Body of pancreas (tissue), 4 donors: ENCODE measurements around the gene ATG2A.

Experiments used
- POLR2A ChIP-seq, 3 donors: fragments of 450-650 bp; IDR thresholded peaks; one replicate each; pipeline ENCODE4 v1.6.1; 2016; ENCODE audit warnings: antibody characterized with exemption in 3 of 3, mild to moderate bottlenecking in 2 of 3
- TF ChIP-seq, protein P1 (sequence below), 7 experiments: fragments of 450-650 bp in 4 of 7; fragments of 200-600 bp in 3 of 7; sonication (generic) in 3 of 7; IDR thresholded peaks; one replicate each; pipeline ENCODE4 v1.5.1; 2016 to 2019; ENCODE audit warnings: antibody characterized with exemption in 7 of 7

DNA sequence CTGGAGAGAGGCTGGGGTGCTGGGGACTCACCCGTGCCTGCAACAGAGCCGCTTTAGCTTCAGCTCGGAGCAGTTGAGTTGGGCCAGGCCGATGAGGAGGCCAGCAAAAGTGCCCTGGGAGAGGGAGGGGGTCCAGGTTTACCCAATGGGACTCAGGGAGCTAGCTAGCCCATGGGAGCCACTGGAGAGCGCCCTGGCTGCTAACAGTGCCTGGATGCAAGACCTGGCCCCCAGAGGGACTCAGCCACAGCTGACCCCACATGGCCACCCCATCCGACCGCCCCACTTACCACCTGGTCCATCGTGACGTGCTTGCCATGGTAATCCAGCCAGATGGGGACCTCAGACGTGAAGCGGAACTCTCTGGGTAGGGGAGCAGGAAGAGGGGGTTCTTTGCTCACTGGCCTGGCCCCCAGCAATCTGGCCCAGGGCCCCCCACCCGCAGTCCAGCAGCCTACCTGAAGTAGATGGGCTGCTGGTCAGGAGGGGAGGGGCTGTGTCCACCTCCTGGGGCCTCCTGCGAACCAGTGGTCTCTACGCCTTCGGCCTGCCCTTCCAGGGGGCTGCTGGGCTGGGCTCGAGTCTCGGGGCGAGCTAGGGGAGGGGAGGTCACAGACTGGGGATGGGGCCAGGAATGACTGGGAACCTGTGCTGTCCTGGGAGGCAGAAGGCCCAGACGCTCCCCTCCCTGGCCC lies 19.5 kb downstream of the ATG2A start:
- no peak for TF ChIP-seq POLR2A (IDR thresholded peaks at IDR 0.05)
- TF ChIP-seq, protein P1, sequence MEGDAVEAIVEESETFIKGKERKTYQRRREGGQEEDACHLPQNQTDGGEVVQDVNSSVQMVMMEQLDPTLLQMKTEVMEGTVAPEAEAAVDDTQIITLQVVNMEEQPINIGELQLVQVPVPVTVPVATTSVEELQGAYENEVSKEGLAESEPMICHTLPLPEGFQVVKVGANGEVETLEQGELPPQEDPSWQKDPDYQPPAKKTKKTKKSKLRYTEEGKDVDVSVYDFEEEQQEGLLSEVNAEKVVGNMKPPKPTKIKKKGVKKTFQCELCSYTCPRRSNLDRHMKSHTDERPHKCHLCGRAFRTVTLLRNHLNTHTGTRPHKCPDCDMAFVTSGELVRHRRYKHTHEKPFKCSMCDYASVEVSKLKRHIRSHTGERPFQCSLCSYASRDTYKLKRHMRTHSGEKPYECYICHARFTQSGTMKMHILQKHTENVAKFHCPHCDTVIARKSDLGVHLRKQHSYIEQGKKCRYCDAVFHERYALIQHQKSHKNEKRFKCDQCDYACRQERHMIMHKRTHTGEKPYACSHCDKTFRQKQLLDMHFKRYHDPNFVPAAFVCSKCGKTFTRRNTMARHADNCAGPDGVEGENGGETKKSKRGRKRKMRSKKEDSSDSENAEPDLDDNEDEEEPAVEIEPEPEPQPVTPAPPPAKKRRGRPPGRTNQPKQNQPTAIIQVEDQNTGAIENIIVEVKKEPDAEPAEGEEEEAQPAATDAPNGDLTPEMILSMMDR (IDR thresholded peaks at IDR 0.05): no peak
